Hematopoietic multipotent progenitor cell treated with erythropoietin and hydrocortisone succinate and interleukin-3 and kit ligand, for 17 days (in vitro differentiated cells): ENCODE results near the gene SMDT1.
A peak's percentile ranks its signal among the peaks of the same experiment; 100 is the strongest.

Experiments used
- DNase-seq: peaks from one replicate; pipeline ENCODE4 v3.0.0-alpha.2; 2015; ENCODE audit warnings: low spot score

Gene SMDT1

GRCh38 chr22:42079319-42080251, at the start of gene SMDT1:
Gene SMDT1 (plus strand): TSS chr22:42079700. CDS start chr22:42079769, 69 bp downstream.
- peak; percentile 99 for DNase-seq

- no peak for DNase-seq
Measured at GRCh38 chr22:42033263-42034181, 46.0 kb upstream of the SMDT1 start.

- DNase-seq: no peak
Measured at GRCh38 chr22:42035256-42035655, 44.2 kb upstream of the SMDT1 start.

GRCh38 chr22:42039271-42039670, 40.2 kb upstream of the SMDT1 start:
- no peak for DNase-seq

- no peak for DNase-seq
Measured at GRCh38 chr22:42041784-42042183, 37.7 kb upstream of the SMDT1 start.

- DNase-seq: no peak
Measured at GRCh38 chr22:42050641-42051180, 28.8 kb upstream of the SMDT1 start.

- DNase-seq: no peak
Measured at GRCh38 chr22:42052765-42053164, 26.7 kb upstream of the SMDT1 start.

GRCh38 chr22:42056757-42057511, 22.6 kb upstream of the SMDT1 start:
- no peak for DNase-seq

- DNase-seq: no peak
Measured at GRCh38 chr22:42060489-42060888, 19.0 kb upstream of the SMDT1 start.

- DNase-seq: no peak
Measured at GRCh38 chr22:42061041-42061440, 18.5 kb upstream of the SMDT1 start.

GRCh38 chr22:42062506-42063170, 16.9 kb upstream of the SMDT1 start:
- DNase-seq: no peak

GRCh38 chr22:42064629-42065028, 14.9 kb upstream of the SMDT1 start:
- no peak for DNase-seq

- DNase-seq: no peak
Measured at GRCh38 chr22:42065438-42066125, 13.9 kb upstream of the SMDT1 start.

- DNase-seq: no peak
Measured at GRCh38 chr22:42066126-42066761, 13.3 kb upstream of the SMDT1 start.

- DNase-seq: no peak
Measured at GRCh38 chr22:42066937-42067336, 12.6 kb upstream of the SMDT1 start.

GRCh38 chr22:42067671-42068251, 11.7 kb upstream of the SMDT1 start:
- no peak for DNase-seq

GRCh38 chr22:42068291-42068690, 11.2 kb upstream of the SMDT1 start:
- no peak for DNase-seq

- no peak for DNase-seq
Measured at GRCh38 chr22:42069801-42070516, 9.5 kb upstream of the SMDT1 start.
